ENCODE data around the gene CHRNB1. TPM values are rescaled to one million over a fixed set of nuclear protein-coding genes. Genes with fewer than 3 reads are reported as not detected.

Gene CHRNB1
- total RNA-seq, 2 donors from 2014 or later, result 6.9 to 10.4 TPM

DNA sequence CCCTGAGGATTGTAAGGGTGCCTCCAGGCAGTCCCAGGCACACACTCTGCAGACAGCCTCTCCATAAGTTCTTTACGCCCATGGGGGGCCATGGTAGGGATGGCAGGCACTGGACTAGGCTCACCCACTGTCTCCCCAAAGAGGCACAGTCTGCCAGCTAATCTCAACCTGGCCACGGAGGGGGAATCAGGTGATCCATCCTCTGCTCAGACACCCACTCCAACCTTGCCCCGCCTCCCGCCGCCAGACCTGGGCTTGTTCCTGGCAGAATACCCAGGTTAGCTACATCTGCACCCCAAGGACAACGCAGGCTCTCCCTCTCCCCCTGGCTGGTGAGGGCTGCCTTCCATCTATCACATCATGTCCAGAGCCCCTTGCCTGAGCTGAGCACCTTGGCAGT, 36.0 kb upstream of the CHRNB1 start:
- Histone ChIP-seq H3K9me3 (no peaks in the 10 kb centered on the region), H3K27ac (no peak overlapping the region), H3K27me3 (replicated peaks; ENCODE audit: insufficient read depth) (no peaks in the 10 kb centered on the region), H3K4me1 (replicated peaks) (no peaks in the 10 kb centered on the region), H3K4me3 (no peak overlapping the region), H3K36me3 (no peaks in the 10 kb centered on the region)
- intact Hi-C loops (cut with DNase I), result no loop called here
- no peak for DNase-seq (ENCODE audit: low spot score)
- TF ChIP-seq, protein P1, sequence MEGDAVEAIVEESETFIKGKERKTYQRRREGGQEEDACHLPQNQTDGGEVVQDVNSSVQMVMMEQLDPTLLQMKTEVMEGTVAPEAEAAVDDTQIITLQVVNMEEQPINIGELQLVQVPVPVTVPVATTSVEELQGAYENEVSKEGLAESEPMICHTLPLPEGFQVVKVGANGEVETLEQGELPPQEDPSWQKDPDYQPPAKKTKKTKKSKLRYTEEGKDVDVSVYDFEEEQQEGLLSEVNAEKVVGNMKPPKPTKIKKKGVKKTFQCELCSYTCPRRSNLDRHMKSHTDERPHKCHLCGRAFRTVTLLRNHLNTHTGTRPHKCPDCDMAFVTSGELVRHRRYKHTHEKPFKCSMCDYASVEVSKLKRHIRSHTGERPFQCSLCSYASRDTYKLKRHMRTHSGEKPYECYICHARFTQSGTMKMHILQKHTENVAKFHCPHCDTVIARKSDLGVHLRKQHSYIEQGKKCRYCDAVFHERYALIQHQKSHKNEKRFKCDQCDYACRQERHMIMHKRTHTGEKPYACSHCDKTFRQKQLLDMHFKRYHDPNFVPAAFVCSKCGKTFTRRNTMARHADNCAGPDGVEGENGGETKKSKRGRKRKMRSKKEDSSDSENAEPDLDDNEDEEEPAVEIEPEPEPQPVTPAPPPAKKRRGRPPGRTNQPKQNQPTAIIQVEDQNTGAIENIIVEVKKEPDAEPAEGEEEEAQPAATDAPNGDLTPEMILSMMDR (IDR thresholded peaks at IDR 0.05), result no peak
- TF ChIP-seq POLR2A (IDR thresholded peaks at IDR 0.05) (no peak), POLR2AphosphoS5 (IDR thresholded peaks at IDR 0.05) (no peak)
- 77% methylated on average over 6 of the region's 6 CpGs for WGBS

DNA sequence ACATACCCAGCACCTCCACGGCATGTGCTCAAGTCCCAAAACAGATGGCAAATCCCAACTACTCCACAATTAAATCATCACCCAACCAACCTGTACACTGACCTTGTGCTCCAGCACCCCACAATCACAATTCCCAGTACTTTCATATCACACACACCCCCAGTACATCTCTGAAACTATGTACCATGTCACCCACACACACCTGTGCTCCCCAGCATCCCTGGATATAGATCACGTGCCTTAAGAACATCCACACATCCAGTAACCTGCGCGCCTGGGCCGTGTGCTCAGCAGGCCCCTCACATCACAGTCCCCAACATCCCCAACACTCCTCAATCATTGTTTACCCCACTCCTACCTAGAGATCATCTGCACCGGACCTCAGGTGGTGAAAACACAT, 35.1 kb upstream of the CHRNB1 start:
- Histone ChIP-seq H3K4me1 (replicated peaks) (no peaks in the 10 kb centered on the region), H3K27ac (no peak overlapping the region), H3K4me3 (no peak overlapping the region), H3K36me3 (no peaks in the 10 kb centered on the region), H3K27me3 (replicated peaks; ENCODE audit: insufficient read depth) (no peaks in the 10 kb centered on the region), H3K9me3 (no peaks in the 10 kb centered on the region)
- WGBS, result 91% methylated on average over 6 of the region's 6 CpGs
- no peak for DNase-seq (ENCODE audit: low spot score)
- no peak for TF ChIP-seq POLR2AphosphoS5 (IDR thresholded peaks at IDR 0.05)
- TF ChIP-seq, protein P1 (IDR thresholded peaks at IDR 0.05), result no peak
- no peak for TF ChIP-seq POLR2A (IDR thresholded peaks at IDR 0.05)
- intact Hi-C loops (cut with DNase I), result no loop called here

DNA sequence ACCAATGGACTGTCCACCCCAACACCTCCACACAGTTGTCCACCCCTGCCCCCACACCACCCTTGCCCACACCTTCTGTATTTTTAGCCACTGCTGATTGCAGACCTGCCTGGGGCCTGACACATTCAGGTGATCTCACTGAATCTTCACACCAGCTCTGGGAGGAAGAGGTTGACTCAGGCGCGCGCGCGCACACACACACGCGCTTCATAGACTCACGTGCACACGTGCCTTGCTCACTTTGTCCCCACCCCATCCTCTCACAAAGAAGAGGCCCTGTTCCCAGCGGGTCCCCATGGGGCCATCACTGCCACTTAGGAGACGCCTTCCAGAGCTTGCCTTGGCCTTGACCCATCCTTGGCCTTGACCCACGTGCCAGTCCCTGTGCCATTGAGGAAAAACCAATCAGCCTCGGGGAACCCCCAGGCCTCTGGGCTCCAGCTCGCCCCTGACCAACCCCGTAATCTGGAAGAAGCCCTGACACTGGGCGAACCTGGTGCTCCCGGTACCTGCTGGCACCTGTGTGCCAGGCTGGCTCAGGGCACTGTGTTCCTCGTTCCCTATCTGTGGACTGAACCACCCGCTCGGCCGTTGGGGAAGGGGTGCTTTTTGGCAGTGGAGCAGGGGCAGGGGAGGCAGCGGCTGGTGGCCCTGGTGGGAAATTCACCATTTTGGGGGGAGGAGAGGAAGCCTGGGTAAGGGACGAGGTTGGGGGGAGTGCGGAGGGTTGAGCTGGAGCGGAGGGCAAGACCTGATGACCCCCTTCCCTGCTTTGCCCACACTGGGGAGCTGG, 34.0 kb upstream of the CHRNB1 start:
- Histone ChIP-seq H3K4me3 (no peak overlapping the region), H3K27me3 (replicated peaks; ENCODE audit: insufficient read depth) (no peaks in the 10 kb centered on the region), H3K4me1 (replicated peaks) (no peaks in the 10 kb centered on the region), H3K36me3 (no peaks in the 10 kb centered on the region), H3K9me3 (no peaks in the 10 kb centered on the region), H3K27ac (no peak overlapping the region)
- intact Hi-C loops (cut with DNase I), result no loop called here
- 87% methylated on average over 25 of the region's 25 CpGs for WGBS
- DNase-seq (ENCODE audit: low spot score), result no peak
- TF ChIP-seq, protein P1 (IDR thresholded peaks at IDR 0.05), result no peak
- TF ChIP-seq POLR2A (IDR thresholded peaks at IDR 0.05) (no peak), POLR2AphosphoS5 (IDR thresholded peaks at IDR 0.05) (no peak)

DNA sequence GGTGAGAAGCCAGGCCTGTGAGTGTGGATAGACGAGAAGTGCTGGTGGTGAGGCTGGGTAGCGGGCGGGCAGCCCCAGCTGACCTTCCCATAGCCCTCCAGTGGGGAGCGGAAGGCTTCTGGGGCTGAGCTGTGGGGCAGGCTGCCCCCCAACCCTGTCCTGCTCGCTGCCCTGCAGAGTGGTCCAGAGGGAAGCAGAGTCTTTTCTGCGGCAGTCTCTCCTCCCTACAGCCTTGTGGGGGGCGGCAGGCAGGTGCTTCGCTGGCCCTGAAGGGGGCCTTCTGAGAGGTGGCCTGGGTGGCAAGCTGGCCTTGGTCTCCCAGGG, 33.5 kb upstream of the CHRNB1 start:
- intact Hi-C loops (cut with DNase I), result no loop called here
- TF ChIP-seq POLR2A (IDR thresholded peaks at IDR 0.05) (no peak), POLR2AphosphoS5 (IDR thresholded peaks at IDR 0.05) (no peak)
- TF ChIP-seq, protein P1 (IDR thresholded peaks at IDR 0.05), result no peak
- WGBS, result 94% methylated on average over 8 of the region's 8 CpGs

DNA sequence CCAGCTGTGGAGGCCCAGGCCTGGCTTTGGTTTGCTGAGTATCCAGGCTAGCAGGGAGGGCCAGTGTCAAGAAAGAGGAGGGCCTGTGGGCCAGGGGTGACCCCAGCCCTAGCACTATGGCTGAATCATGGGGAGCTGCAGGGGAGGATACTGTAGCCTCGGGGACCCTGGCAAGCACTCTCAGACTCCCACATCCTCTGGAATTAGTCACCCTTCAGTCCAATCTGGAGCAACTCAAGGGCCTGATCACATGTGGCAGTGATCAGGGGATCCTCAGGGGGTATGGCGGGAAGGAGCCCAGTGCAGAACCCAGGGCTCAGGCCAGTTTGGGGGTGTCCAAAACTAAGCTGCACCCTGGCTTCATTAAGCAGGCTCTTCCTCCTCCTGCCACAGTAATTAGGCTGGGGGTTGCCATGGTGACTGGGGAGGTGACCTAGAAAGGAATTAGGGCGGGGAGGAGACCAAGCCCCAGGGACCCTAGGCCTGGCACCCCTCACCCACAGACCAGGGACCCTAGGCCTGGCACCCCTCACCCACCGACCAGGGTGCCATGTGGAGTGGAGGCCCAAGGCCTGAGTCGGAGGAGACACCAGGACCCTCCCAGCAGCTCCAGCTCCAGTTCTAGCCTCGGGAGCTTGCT, 31.4 kb upstream of the CHRNB1 start:
- Histone ChIP-seq H3K4me3 (no peak overlapping the region), H3K27me3 (replicated peaks; ENCODE audit: insufficient read depth) (no peaks in the 10 kb centered on the region), H3K4me1 (replicated peaks) (no peaks in the 10 kb centered on the region), H3K27ac (no peak overlapping the region), H3K9me3 (no peaks in the 10 kb centered on the region), H3K36me3 (no peaks in the 10 kb centered on the region)
- no peak for DNase-seq (ENCODE audit: low spot score)
- 72% methylated on average over 6 of the region's 6 CpGs for WGBS
- TF ChIP-seq, protein P1 (IDR thresholded peaks at IDR 0.05), result no peak
- no peak for TF ChIP-seq POLR2A (IDR thresholded peaks at IDR 0.05)
- no peak for TF ChIP-seq POLR2AphosphoS5 (IDR thresholded peaks at IDR 0.05)
- intact Hi-C loops (cut with DNase I), result no loop called here

More for the DNA sequence above, 33.5 kb upstream of the CHRNB1 start:
- Histone ChIP-seq H3K27me3 (replicated peaks; ENCODE audit: insufficient read depth) (no peaks in the 10 kb centered on the region), H3K4me3 (no peak overlapping the region), H3K36me3 (no peaks in the 10 kb centered on the region), H3K27ac (no peak overlapping the region), H3K9me3 (no peaks in the 10 kb centered on the region), H3K4me1 (replicated peaks) (no peaks in the 10 kb centered on the region)
- DNase-seq (ENCODE audit: low spot score), result no peak
